Effector memory CD4-positive, alpha-beta T cell (primary cell): ENCODE measurements around the gene ABCF1.
A peak's percentile ranks its signal among the peaks of the same experiment; 100 is the strongest.

Experiments used
- DNase-seq, 3 donors: peaks; one replicate each; pipeline ENCODE4 v3.0.0-alpha.2; 2020
- H3K27ac ChIP-seq: 2 replicates; pipeline ENCODE4 v1.7.0; 2013; ENCODE audit warnings: mild to moderate bottlenecking, low read length, moderate library complexity; ENCODE audit not compliant: insufficient read depth, poor library complexity, severe bottlenecking
- H3K27me3 ChIP-seq: replicated peaks from 2 replicates; pipeline ENCODE4 v1.7.0; 2013; ENCODE audit warnings: mild to moderate bottlenecking, low read length; ENCODE audit not compliant: insufficient read depth, control insufficient read depth, poor library complexity, severe bottlenecking
- H3K36me3 ChIP-seq: 2 replicates; pipeline ENCODE4 v1.7.0; 2013; ENCODE audit warnings: mild to moderate bottlenecking, low read length, moderate library complexity; ENCODE audit not compliant: control insufficient read depth, insufficient read depth
- H3K4me1 ChIP-seq: 2 replicates; pipeline ENCODE4 v1.7.0; 2013; ENCODE audit warnings: low read length, mild to moderate bottlenecking; ENCODE audit not compliant: control insufficient read depth, insufficient read depth, poor library complexity, severe bottlenecking
- H3K4me3 ChIP-seq: 2 replicates; pipeline ENCODE4 v1.7.0; 2013; ENCODE audit warnings: low read length, low read depth, mild to moderate bottlenecking; ENCODE audit not compliant: insufficient read depth, poor library complexity, severe bottlenecking
- H3K9me3 ChIP-seq: 2 replicates; pipeline ENCODE4 v1.7.0; 2013; ENCODE audit warnings: mild to moderate bottlenecking, low read length, moderate library complexity; ENCODE audit not compliant: control insufficient read depth

Gene ABCF1

GRCh38 chr6:30618270-30618797 lies 47.1 kb downstream of the ABCF1 start:
- Histone ChIP-seq H3K36me3 (peaks cover 39% of the 10 kb centered on the region), H3K4me1 (peaks cover 10% of the 10 kb centered on the region), H3K9me3 (no peaks in the 10 kb centered on the region), H3K27me3 (no peaks in the 10 kb centered on the region), H3K27ac (peak overlapping the region; percentile 97), H3K4me3 (peak overlapping the region; percentile 95)
- DNase-seq, result no peak

- Histone ChIP-seq H3K4me3 (no peak overlapping the region), H3K36me3 (peaks cover 43% of the 10 kb centered on the region), H3K9me3 (no peaks in the 10 kb centered on the region), H3K27ac (no peak overlapping the region), H3K27me3 (no peaks in the 10 kb centered on the region), H3K4me1 (peaks cover 2% of the 10 kb centered on the region)
- DNase-seq, result no peak
Observed at GRCh38 chr6:30619561-30619960, 48.3 kb downstream of the ABCF1 start.

GRCh38 chr6:30625511-30625910 lies 54.3 kb downstream of the ABCF1 start:
- H3K27ac ChIP-seq, result no peak overlapping the region
- H3K4me1 ChIP-seq, result peaks cover 12% of the 10 kb centered on the region
- H3K4me3 ChIP-seq, result no peak overlapping the region
- peaks cover 43% of the 10 kb centered on the region for H3K36me3 ChIP-seq
- no peaks in the 10 kb centered on the region for H3K9me3 ChIP-seq
- no peak for DNase-seq
- no peaks in the 10 kb centered on the region for H3K27me3 ChIP-seq

- peaks cover 33% of the 10 kb centered on the region for H3K36me3 ChIP-seq
Observed at GRCh38 chr6:30626484-30627366, 55.5 kb downstream of the ABCF1 start, which contains the start of gene ATAT1. ATAT1 (plus strand) TSS chr6:30626874.

GRCh38 chr6:30635834-30636233 lies 64.6 kb downstream of the ABCF1 start:
- H3K36me3 ChIP-seq, result no peaks in the 10 kb centered on the region
- H3K27ac ChIP-seq, result no peak overlapping the region
- no peaks in the 10 kb centered on the region for H3K9me3 ChIP-seq
- no peak for DNase-seq
- no peak overlapping the region for H3K4me3 ChIP-seq
- no peaks in the 10 kb centered on the region for H3K27me3 ChIP-seq
- no peaks in the 10 kb centered on the region for H3K4me1 ChIP-seq

More at GRCh38 chr6:30626484-30627366, 55.5 kb downstream of the ABCF1 start, which contains the start of gene ATAT1:
- no peaks in the 10 kb centered on the region for H3K9me3 ChIP-seq
- peak within 1 kb of the TSS; percentile 69 for H3K4me3 ChIP-seq
- peaks cover 12% of the 10 kb centered on the region for H3K4me1 ChIP-seq
- DNase-seq, result peak; percentile 83 to 88 (median 84)
- peak within 1 kb of the TSS; percentile 87 for H3K27ac ChIP-seq
- no peaks in the 10 kb centered on the region for H3K27me3 ChIP-seq

- no peaks in the 10 kb centered on the region for H3K9me3 ChIP-seq
- H3K27ac ChIP-seq, result no peak overlapping the region
- no peak overlapping the region for H3K4me3 ChIP-seq
- H3K4me1 ChIP-seq, result no peaks in the 10 kb centered on the region
- no peaks in the 10 kb centered on the region for H3K36me3 ChIP-seq
- DNase-seq, result no peak
- no peaks in the 10 kb centered on the region for H3K27me3 ChIP-seq
Observed at GRCh38 chr6:30640481-30640880, 69.2 kb downstream of the ABCF1 start.

- no peaks in the 10 kb centered on the region for H3K27me3 ChIP-seq
- no peaks in the 10 kb centered on the region for H3K36me3 ChIP-seq
- H3K4me1 ChIP-seq, result no peaks in the 10 kb centered on the region
- no peak overlapping the region for H3K27ac ChIP-seq
- no peak for DNase-seq
- H3K9me3 ChIP-seq, result no peaks in the 10 kb centered on the region
- no peak overlapping the region for H3K4me3 ChIP-seq
Observed at GRCh38 chr6:30641048-30641447, 69.8 kb downstream of the ABCF1 start.
